Measurements from ENCODE around the gene NKAIN1.

Gene NKAIN1

DNA sequence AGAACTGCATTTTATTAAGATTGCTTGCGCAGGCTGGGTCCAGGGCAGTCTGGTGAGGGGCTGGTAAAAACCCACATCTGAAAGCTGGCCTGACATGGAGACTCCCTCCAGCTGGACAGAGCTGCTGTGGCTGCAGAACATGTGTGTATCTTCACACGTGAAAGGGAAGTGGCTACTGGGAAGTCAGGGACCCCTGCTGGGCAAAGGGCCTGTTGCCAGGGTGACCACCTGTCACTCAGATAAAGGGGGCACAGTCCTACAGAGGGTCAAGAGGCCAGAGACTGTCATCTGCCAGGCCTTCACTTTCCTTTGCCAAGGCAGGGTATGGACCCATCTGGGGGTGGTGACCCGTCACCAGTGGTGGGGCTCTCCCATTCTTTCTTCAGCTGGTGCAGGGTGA lies 17.5 kb downstream of the NKAIN1 start:
- TF ChIP-seq, protein P1, sequence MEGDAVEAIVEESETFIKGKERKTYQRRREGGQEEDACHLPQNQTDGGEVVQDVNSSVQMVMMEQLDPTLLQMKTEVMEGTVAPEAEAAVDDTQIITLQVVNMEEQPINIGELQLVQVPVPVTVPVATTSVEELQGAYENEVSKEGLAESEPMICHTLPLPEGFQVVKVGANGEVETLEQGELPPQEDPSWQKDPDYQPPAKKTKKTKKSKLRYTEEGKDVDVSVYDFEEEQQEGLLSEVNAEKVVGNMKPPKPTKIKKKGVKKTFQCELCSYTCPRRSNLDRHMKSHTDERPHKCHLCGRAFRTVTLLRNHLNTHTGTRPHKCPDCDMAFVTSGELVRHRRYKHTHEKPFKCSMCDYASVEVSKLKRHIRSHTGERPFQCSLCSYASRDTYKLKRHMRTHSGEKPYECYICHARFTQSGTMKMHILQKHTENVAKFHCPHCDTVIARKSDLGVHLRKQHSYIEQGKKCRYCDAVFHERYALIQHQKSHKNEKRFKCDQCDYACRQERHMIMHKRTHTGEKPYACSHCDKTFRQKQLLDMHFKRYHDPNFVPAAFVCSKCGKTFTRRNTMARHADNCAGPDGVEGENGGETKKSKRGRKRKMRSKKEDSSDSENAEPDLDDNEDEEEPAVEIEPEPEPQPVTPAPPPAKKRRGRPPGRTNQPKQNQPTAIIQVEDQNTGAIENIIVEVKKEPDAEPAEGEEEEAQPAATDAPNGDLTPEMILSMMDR (IDR thresholded peaks at IDR 0.05) = no peak
- Histone ChIP-seq H3K4me3 (no peak overlapping the region), H3K27ac (no peak overlapping the region)
- no peak for DNase-seq (ENCODE audit: low spot score)

DNA sequence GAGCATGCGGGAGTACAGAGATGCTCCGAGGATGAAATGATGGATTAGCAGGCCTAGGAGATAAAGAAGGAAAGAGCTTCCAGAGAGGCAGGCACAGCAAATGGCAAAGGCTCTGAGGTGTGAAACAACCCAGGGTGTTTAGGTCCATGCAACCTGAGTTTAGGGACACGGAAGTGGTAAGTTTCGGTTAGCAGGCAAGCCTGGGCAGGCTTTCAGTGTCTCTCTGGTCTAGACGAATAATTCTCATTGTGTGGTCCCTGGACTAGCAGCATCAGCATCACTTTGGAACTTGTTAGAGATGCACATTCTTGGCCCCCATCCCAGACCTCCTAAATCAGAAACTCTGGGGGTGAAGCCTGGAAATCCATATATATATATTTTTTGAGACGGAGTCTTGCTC lies 18.6 kb downstream of the NKAIN1 start:
- H3K4me3 ChIP-seq = no peak overlapping the region
- H3K27ac ChIP-seq = no peak overlapping the region
- no peak for DNase-seq (ENCODE audit: low spot score)
- TF ChIP-seq, protein P1 (IDR thresholded peaks at IDR 0.05) = no peak

DNA sequence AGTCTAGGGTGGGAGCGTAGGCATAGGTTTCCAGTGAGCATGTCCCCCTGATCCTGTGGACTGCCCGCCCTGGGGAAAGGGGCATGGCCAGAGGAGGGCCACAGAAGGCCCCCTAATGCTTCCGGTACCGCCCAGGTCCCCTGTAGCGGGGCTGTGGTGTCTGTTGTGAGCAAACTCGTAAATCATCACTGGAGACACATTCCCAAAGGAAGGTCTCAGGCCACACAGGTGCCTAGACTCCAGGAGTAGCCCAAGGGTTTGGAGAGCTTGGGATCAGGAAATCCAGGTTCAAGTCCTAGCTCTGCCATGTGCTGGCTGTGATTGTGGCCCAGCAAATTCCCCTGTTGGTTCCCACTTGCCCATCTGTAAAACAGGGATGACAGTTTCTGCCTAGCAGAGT lies 20.2 kb downstream of the NKAIN1 start:
- DNase-seq (ENCODE audit: low spot score) = no peak
- Histone ChIP-seq H3K27ac (no peak overlapping the region), H3K4me3 (no peak overlapping the region)
- TF ChIP-seq, protein P1 (IDR thresholded peaks at IDR 0.05) = no peak

DNA sequence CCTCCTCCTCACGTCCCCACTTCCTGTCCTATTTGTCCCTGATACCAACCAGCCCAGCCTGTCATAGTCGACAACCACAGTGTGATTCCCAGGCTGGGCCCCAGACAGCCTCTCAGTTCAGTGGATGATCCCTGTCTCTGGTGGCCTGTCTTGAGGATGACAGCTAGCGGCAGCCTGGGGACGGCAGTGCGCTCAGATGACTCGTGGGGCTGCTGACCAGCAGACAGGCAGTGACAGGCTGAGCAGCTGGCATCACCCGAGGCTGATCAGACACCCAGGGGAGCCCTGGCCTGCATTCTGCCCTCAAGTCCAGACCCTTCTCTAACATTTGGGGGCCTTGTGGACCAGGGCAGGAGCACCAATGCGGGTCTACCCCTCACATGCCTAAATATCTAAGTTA lies 21.0 kb downstream of the NKAIN1 start:
- Histone ChIP-seq H3K27ac (no peak overlapping the region), H3K4me3 (no peak overlapping the region)
- no peak for DNase-seq (ENCODE audit: low spot score)
- TF ChIP-seq, protein P1 (IDR thresholded peaks at IDR 0.05) = no peak

DNA sequence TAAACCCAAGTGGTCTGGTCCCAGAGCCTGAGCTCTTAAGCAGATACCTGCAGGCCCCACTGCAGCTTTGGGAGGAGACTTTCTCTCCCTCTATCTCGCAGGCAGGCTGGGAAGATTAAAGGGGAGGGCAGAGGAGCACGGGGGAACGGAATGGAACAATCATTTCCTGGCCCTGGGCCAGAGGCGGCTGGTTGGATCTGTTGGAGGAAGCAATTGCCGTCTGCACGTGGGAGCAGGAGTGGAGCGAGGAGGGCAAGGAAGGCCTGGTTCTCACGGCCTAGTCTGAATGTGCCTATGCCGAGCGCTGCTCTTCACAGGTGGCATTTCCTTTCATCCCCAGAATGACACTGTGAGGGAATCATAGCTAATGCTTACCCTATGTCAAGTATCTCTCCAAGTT lies 23.7 kb downstream of the NKAIN1 start:
- no peak overlapping the region for H3K27ac ChIP-seq
- TF ChIP-seq, protein P1 (IDR thresholded peaks at IDR 0.05) = no peak
- no peak overlapping the region for H3K4me3 ChIP-seq
- no peak for DNase-seq (ENCODE audit: low spot score)

DNA sequence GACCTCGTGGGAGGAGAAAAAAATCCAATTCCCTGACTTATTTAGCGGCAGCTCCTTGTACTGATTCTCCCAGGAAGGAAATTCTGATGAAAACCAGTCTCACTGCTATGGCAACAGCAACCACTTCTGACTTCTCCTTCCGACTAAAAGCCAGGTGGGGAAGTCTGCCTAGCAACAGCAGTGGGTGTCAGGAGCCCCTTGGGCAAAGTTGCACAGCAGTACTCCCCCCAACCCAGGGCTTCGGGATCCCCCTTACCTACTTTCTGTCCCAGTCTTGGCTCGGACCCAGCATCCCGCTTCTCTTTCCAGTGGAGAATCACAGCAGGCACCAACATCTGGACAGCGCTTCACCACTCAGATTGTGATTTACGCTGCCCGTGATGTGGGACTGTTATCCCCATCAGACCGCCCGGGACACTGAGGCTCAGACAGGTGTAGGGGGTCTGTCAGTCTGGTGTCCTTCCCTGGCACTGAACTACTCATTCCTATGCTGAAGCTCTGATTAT lies 24.6 kb downstream of the NKAIN1 start:
- Histone ChIP-seq H3K4me3 (no peak overlapping the region), H3K27ac (no peak overlapping the region)
- TF ChIP-seq, protein P1 (IDR thresholded peaks at IDR 0.05) = no peak
- DNase-seq (ENCODE audit: low spot score) = no peak

DNA sequence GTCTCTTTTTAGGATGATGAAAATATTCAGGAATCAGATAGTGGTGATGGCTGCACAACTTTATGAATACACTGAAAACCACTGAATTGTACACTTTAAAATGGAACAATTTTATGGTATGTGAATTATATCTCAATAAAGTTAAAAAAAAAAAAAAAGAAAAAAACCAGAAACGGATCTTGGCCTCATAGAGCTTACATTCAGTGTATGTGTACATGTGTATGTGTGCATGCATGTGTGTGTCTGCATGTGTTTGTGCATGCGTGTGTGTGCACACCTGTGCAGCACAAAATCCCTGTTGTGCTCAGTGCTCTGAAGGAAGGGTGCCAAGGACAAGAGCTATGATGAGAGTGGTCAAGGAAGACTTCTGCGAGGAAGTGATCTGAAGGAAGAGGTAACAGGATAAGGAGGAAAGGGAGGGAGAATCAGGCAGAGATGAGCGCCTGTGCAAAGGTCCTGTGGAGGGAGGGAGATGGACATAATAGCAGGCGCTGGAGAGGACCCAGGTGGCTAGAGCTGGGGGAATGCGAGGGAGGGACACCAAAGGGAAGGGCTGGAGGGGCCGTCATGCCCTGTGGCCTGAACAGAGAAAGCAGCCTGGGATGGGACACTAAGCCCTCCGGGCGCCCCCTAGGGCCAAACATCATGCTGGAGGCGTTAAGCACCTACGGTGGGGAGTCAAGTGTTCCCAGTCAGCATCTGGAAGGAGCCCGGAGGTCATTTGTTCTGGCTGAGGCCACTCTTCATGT lies 25.2 kb downstream of the NKAIN1 start:
- Histone ChIP-seq H3K27ac (no peak overlapping the region), H3K4me3 (no peak overlapping the region)
- TF ChIP-seq, protein P1 (IDR thresholded peaks at IDR 0.05) = no peak
- no peak for DNase-seq (ENCODE audit: low spot score)
